Measurements from ENCODE around the gene TMEM25. TPM values are rescaled to one million over a fixed set of nuclear protein-coding genes. Genes with fewer than 3 reads are reported as not detected.

TMEM25 gene
- polyA plus RNA-seq, 3 donors: 0.57 TPM; not detected in 2

DNA sequence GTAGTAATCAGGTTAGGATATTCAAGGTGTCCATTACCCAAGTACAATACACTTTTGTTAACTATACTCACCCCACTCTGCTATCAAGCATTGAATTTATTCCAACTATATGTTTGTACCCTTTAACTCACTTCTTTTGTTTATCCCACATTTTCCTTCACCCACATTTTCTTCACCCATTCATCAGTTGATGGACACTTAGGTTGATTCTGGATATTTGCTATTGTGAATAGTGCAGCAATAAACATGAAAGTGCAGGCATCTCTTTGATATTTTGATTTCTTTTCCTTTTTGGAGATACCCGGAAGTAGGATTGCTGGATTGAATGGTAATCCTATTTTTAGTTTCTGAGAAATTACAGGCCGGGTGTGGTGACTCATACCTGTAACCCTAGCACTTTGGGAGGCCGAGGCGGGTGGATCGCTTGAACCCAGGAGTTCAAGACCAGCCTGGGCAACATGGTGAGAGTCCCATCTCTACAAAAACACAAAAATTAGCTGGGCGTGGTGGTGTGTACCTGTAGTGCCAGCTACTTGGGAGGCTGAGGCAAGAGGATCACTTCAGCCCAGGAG, 6.5 kb downstream of the TMEM25 start:
- H3K4me3 ChIP-seq (replicated peaks in 1 of 3; ENCODE audit: low read depth in 2 of 3, low read length in 3 of 3): no peak overlapping the region
- TF ChIP-seq, protein P1, sequence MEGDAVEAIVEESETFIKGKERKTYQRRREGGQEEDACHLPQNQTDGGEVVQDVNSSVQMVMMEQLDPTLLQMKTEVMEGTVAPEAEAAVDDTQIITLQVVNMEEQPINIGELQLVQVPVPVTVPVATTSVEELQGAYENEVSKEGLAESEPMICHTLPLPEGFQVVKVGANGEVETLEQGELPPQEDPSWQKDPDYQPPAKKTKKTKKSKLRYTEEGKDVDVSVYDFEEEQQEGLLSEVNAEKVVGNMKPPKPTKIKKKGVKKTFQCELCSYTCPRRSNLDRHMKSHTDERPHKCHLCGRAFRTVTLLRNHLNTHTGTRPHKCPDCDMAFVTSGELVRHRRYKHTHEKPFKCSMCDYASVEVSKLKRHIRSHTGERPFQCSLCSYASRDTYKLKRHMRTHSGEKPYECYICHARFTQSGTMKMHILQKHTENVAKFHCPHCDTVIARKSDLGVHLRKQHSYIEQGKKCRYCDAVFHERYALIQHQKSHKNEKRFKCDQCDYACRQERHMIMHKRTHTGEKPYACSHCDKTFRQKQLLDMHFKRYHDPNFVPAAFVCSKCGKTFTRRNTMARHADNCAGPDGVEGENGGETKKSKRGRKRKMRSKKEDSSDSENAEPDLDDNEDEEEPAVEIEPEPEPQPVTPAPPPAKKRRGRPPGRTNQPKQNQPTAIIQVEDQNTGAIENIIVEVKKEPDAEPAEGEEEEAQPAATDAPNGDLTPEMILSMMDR (IDR thresholded peaks at IDR 0.05): no peak
- H3K4me3 Mint-ChIP-seq: no peak overlapping the region
- no peak overlapping the region for H3K27ac Mint-ChIP-seq
- no peak overlapping the region for H3K9ac ChIP-seq (ENCODE audit: insufficient read depth, low read length, poor library complexity, severe bottlenecking)
- H3K4me1 ChIP-seq (ENCODE audit: control insufficient read depth in 1 of 2, insufficient read depth in 2 of 2, low read length in 2 of 2): no peaks in the 10 kb centered on the region
- no peaks in the 10 kb centered on the region for H3K9me3 ChIP-seq (replicated peaks in 1 of 2; ENCODE audit: control insufficient read depth in 1 of 2, insufficient read depth in 1 of 2, low read length in 2 of 2)
- no peaks in the 10 kb centered on the region for H3K27me3 ChIP-seq (ENCODE audit: control insufficient read depth in 2 of 2, insufficient read depth in 2 of 2, low read length in 2 of 2)
- no peak for DNase-seq
- no peak overlapping the region for H3K27ac ChIP-seq (ENCODE audit: low read depth in 1 of 2, low read length in 2 of 2)
- no peaks in the 10 kb centered on the region for H3K4me1 Mint-ChIP-seq
- H3K36me3 Mint-ChIP-seq: peaks cover 0 to 4% of the 10 kb centered on the region in 2 donors
- peaks cover 0 to 2% (median 0%) of the 10 kb centered on the region in 3 donors for H3K27me3 Mint-ChIP-seq (ENCODE audit: low read depth in 3 of 3)
- H2AFZ ChIP-seq (ENCODE audit: insufficient read depth, low read depth, low read length, poor library complexity, severe bottlenecking): no peak overlapping the region
- H3K36me3 ChIP-seq (replicated peaks in 1 of 2; ENCODE audit: control insufficient read depth in 1 of 2, insufficient read depth in 2 of 2, low read length in 2 of 2): no peaks in the 10 kb centered on the region
- H3K4me2 ChIP-seq (replicated peaks; ENCODE audit: extremely low read depth, low read length, poor library complexity, severe bottlenecking): no peak overlapping the region
- no peaks in the 10 kb centered on the region for H3K9me3 Mint-ChIP-seq
- H4K20me1 ChIP-seq (ENCODE audit: insufficient read depth, low read length): no peaks in the 10 kb centered on the region
- intact Hi-C loops (cut with micrococcal nuclease): no loop called here
- WGBS (ENCODE audit: insufficient coverage): 75% methylated on average over 2 of the region's 6 CpGs
- no peaks in the 10 kb centered on the region for H3K79me2 ChIP-seq (ENCODE audit: insufficient read depth, low read length)

DNA sequence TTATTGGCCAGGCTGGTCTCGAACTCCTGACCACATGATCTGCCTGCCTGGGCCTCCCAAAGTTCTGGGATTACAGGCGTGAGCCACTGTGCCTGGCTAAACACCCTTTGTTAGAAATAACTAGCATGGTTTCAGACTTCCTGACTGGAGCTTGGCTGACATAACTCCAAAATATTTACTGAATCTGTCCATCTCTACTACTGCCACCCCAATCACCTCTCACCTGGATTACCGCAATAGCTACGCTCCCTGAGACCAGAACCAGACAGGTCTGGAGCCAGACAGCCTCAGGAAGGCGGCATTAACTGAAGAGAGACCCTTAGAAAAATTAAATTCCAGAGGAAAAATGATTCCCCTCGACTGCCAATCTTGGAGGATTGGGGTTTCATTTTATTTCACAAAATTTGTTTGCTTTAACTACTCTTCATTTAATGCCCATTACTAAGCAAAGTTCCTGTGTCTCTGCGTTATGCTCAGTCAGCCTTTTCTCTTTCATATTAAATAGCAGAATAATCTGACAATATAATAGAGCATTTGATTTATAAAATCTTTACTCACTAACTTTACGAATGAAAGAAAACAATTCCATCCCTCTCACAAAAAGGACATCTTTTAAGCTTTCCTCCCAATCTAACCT, 13.1 kb downstream of the TMEM25 start:
- Histone ChIP-seq H3K9me3 (replicated peaks in 1 of 2; ENCODE audit: control insufficient read depth in 1 of 2, insufficient read depth in 1 of 2, low read length in 2 of 2) (no peaks in the 10 kb centered on the region), H3K27me3 (ENCODE audit: control insufficient read depth in 2 of 2, insufficient read depth in 2 of 2, low read length in 2 of 2) (no peaks in the 10 kb centered on the region), H3K27ac (ENCODE audit: low read depth in 1 of 2, low read length in 2 of 2) (no peak overlapping the region), H3K4me2 (replicated peaks; ENCODE audit: extremely low read depth, low read length, poor library complexity, severe bottlenecking) (no peak overlapping the region), H3K4me1 (ENCODE audit: control insufficient read depth in 1 of 2, insufficient read depth in 2 of 2, low read length in 2 of 2) (no peaks in the 10 kb centered on the region), H2AFZ (ENCODE audit: insufficient read depth, low read depth, low read length, poor library complexity, severe bottlenecking) (no peak overlapping the region), H3K4me3 (replicated peaks in 1 of 3; ENCODE audit: low read depth in 2 of 3, low read length in 3 of 3) (no peak overlapping the region), H3K36me3 (replicated peaks in 1 of 2; ENCODE audit: control insufficient read depth in 1 of 2, insufficient read depth in 2 of 2, low read length in 2 of 2) (peaks cover 0 to 15% of the 10 kb centered on the region in 2 donors), H3K9ac (ENCODE audit: insufficient read depth, low read length, poor library complexity, severe bottlenecking) (no peak overlapping the region), H4K20me1 (ENCODE audit: insufficient read depth, low read length) (no peaks in the 10 kb centered on the region), H3K79me2 (ENCODE audit: insufficient read depth, low read length) (no peaks in the 10 kb centered on the region)
- Mint-ChIP-seq H3K27ac (peak overlapping the region in 1 of 7 donors; percentile 10), H3K4me1 (no peaks in the 10 kb centered on the region), H3K4me3 (no peak overlapping the region), H3K9me3 (peaks cover 0 to 3% (median 0%) of the 10 kb centered on the region in 7 donors), H3K36me3 (peaks cover 15 to 18% of the 10 kb centered on the region in 2 donors), H3K27me3 (ENCODE audit: low read depth in 3 of 3) (no peaks in the 10 kb centered on the region)
- DNase-seq: no peak
- 83% methylated on average over 2 of the region's 8 CpGs for whole genome bisulfite sequencing (ENCODE audit: insufficient coverage)
- TF ChIP-seq, protein P1 (IDR thresholded peaks at IDR 0.05): no peak
- intact Hi-C loops (cut with micrococcal nuclease): no loop called here
